Epithelial cell of proximal tubule (primary cell): ENCODE results near the gene UPP2. TPM values are rescaled to one million over a fixed set of nuclear protein-coding genes. Genes with fewer than 3 reads are reported as not detected.

Experiments
- DNase-seq: peaks from one replicate; pipeline ENCODE4 v3.0.0-alpha.2; 2011; ENCODE audit warnings: low read depth
- H3K4me3 ChIP-seq: 2 replicates; pipeline ENCODE4 v1.5.1; 2011; ENCODE audit warnings: low read depth, mild to moderate bottlenecking, low read length
- CTCF ChIP-seq: conservative IDR thresholded peaks from 2 replicates; pipeline ENCODE4 v1.5.1; 2012; ENCODE audit warnings: low read depth, mild to moderate bottlenecking, low read length
- total RNA-seq: library from RNA; depleted of rRNA; stranded (reverse); fragments of >200 nt; gene quantifications from 2 replicates; pipeline ENCODE4 v1.2.3, GENCODE V29; 2015

The UPP2 gene
- total RNA-seq, 1 donor from 2014 or later = not detected

- TF ChIP-seq CTCF = no peak
- no peak for DNase-seq
- no peak overlapping the region for H3K4me3 ChIP-seq
Measured at GRCh38 chr2:158116936-158117335, 15.3 kb downstream of the UPP2 start.

- H3K4me3 ChIP-seq = no peak overlapping the region
- no peak for DNase-seq
- TF ChIP-seq CTCF = no peak
Measured at GRCh38 chr2:158120102-158120501, 18.4 kb downstream of the UPP2 start.

- no peak overlapping the region for H3K4me3 ChIP-seq
Measured at GRCh38 chr2:158120664-158121641, 19.3 kb downstream of the UPP2 start.

GRCh38 chr2:158124896-158125295, 23.2 kb downstream of the UPP2 start:
- TF ChIP-seq CTCF = no peak
- H3K4me3 ChIP-seq = no peak overlapping the region
- no peak for DNase-seq

More at GRCh38 chr2:158120664-158121641, 19.3 kb downstream of the UPP2 start:
- TF ChIP-seq CTCF = no peak
- DNase-seq = peak; percentile 44

- peak; percentile 6 for TF ChIP-seq CTCF
- no peak overlapping the region for H3K4me3 ChIP-seq
- DNase-seq = peak; percentile 60
Measured at GRCh38 chr2:158125756-158126498, 24.3 kb downstream of the UPP2 start.

- no peak for TF ChIP-seq CTCF
- DNase-seq = no peak
- H3K4me3 ChIP-seq = no peak overlapping the region
Measured at GRCh38 chr2:158127380-158127804, 25.7 kb downstream of the UPP2 start.
